Osteocyte (in vitro differentiated cells): ENCODE results near the gene HSPB7. TPM values are rescaled to one million over a fixed set of nuclear protein-coding genes. Genes with fewer than 3 reads are reported as not detected.

Experiments
- DNase-seq: peaks from one replicate; pipeline ENCODE4 v3.0.0; 2021; ENCODE audit warnings: mixed read lengths; ENCODE audit not compliant: unreplicated experiment; ENCODE audit errors: extremely low spot score
- H3K27ac Mint-ChIP-seq: one replicate; pipeline ENCODE4 v1.8.0; 2021; ENCODE audit warnings: mild to moderate bottlenecking, mixed read lengths; ENCODE audit not compliant: unreplicated experiment
- H3K27me3 Mint-ChIP-seq: one replicate; pipeline ENCODE4 v1.8.0; 2021; ENCODE audit warnings: mixed read lengths; ENCODE audit not compliant: unreplicated experiment
- H3K36me3 Mint-ChIP-seq: one replicate; pipeline ENCODE4 v1.8.0; 2021; ENCODE audit warnings: mixed read lengths; ENCODE audit not compliant: unreplicated experiment
- H3K4me1 Mint-ChIP-seq: one replicate; pipeline ENCODE4 v1.8.0; 2021; ENCODE audit warnings: mixed read lengths; ENCODE audit not compliant: unreplicated experiment
- H3K4me3 Mint-ChIP-seq: one replicate; pipeline ENCODE4 v1.8.0; 2021; ENCODE audit warnings: mild to moderate bottlenecking, moderate library complexity, mixed read lengths; ENCODE audit not compliant: unreplicated experiment
- H3K9me3 Mint-ChIP-seq: one replicate; pipeline ENCODE4 v1.8.0; 2021; ENCODE audit warnings: mixed read lengths; ENCODE audit not compliant: unreplicated experiment
- CTCF ChIP-seq: fragments of 200-600 bp; sonication (generic); IDR thresholded peaks from 2 replicates; pipeline ENCODE4 v1.5.0; 2021; ENCODE audit warnings: antibody characterized with exemption, mild to moderate bottlenecking, moderate library complexity
- total RNA-seq: library from RNA; stranded (reverse); gene quantifications from 2 replicates; pipeline ENCODE4 v1.2.1, GENCODE V29; 2021

HSPB7 gene
- total RNA-seq, 1 donor from 2014 or later = 4.2 TPM

- Mint-ChIP-seq H3K4me3 (no peak overlapping the region), H3K9me3 (no peaks in the 10 kb centered on the region), H3K4me1 (peaks cover 69% of the 10 kb centered on the region), H3K27me3 (no peaks in the 10 kb centered on the region), H3K27ac (no peak overlapping the region), H3K36me3 (no peaks in the 10 kb centered on the region)
- DNase-seq = no peak
- no peak for TF ChIP-seq CTCF
These were observed 1.6 kb downstream of the HSPB7 start for GRCh38 chr1:16015960-16016901.

GRCh38 chr1:16015491-16015890 is 2.4 kb downstream of the HSPB7 start:
- Mint-ChIP-seq H3K27me3 (no peaks in the 10 kb centered on the region), H3K9me3 (no peaks in the 10 kb centered on the region), H3K4me1 (peaks cover 68% of the 10 kb centered on the region), H3K27ac (no peak overlapping the region), H3K4me3 (no peak overlapping the region), H3K36me3 (no peaks in the 10 kb centered on the region)
- TF ChIP-seq CTCF = no peak
- no peak for DNase-seq

GRCh38 chr1:16014509-16015482 is 3.0 kb downstream of the HSPB7 start:
- Mint-ChIP-seq H3K27ac (peak overlapping the region; percentile 38), H3K4me3 (no peak overlapping the region), H3K4me1 (peaks cover 62% of the 10 kb centered on the region), H3K27me3 (no peaks in the 10 kb centered on the region), H3K36me3 (no peaks in the 10 kb centered on the region), H3K9me3 (no peaks in the 10 kb centered on the region)
- DNase-seq = no peak
- TF ChIP-seq CTCF = no peak

- Mint-ChIP-seq H3K27ac (peak overlapping the region; percentile 84), H3K9me3 (no peaks in the 10 kb centered on the region), H3K36me3 (no peaks in the 10 kb centered on the region), H3K4me3 (no peak overlapping the region), H3K4me1 (peaks cover 53% of the 10 kb centered on the region), H3K27me3 (no peaks in the 10 kb centered on the region)
- TF ChIP-seq CTCF = no peak
- DNase-seq = no peak
These were observed 4.0 kb downstream of the HSPB7 start for GRCh38 chr1:16013908-16014258.
